Dedifferentiated amniotic fluid mesenchymal stem cell (primary cell): ENCODE results near the gene TXN2.
A peak's percentile ranks its signal among the peaks of the same experiment; 100 is the strongest.
"Not testable (repeated sequence)": the region's sequence is repeated elsewhere in the genome, so short reads cannot be mapped to it uniquely, and the experiment has no call there.

ENCODE experiments used
- DNase-seq: peaks from one replicate; pipeline ENCODE4 v3.0.0-alpha.2; 2016; ENCODE audit errors: extremely low spot score

TXN2 gene

DNA sequence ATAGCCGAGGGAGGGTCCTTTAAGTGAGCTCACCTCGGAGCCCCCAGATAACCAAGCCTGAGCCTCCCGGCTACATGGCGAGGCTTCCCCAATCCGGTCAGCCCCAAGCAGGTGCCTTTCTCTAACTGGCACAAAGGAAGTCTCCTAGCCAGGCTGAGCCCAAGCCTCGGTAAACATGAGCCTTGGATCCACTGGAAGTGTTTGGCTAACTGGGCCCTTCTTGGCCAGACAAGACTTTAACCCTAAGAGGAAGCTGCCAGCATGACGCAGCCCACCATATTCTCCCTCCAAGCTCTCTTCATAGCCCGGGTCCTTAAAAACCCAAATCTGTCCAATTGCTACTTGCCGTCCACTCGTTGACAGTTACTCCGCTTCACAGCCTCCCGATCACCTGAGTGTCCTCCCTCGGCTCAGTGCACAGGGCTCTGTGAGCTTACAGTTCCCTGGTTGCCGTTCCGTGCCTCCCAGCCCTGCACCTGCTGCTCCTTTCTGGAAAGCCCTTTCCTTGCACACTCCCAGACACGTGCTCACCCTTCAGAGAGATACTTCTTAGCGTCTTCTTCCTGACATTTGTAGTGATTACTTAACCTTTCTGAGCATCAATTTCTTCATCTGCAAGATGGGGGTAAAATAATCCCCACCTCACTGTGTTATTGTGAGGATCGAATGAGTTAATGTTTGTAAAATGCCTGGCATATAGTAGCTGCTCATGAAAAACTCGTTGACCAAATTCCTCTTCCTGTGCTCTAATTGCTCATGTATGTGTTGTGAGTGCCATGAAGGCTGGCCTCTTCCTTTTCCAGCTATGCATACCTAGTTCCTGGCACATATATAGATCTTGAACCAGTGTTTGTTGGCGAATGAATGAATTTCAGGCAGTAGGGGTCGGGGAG lies 25.6 kb downstream of the TXN2 start:
- no peak for DNase-seq

DNA sequence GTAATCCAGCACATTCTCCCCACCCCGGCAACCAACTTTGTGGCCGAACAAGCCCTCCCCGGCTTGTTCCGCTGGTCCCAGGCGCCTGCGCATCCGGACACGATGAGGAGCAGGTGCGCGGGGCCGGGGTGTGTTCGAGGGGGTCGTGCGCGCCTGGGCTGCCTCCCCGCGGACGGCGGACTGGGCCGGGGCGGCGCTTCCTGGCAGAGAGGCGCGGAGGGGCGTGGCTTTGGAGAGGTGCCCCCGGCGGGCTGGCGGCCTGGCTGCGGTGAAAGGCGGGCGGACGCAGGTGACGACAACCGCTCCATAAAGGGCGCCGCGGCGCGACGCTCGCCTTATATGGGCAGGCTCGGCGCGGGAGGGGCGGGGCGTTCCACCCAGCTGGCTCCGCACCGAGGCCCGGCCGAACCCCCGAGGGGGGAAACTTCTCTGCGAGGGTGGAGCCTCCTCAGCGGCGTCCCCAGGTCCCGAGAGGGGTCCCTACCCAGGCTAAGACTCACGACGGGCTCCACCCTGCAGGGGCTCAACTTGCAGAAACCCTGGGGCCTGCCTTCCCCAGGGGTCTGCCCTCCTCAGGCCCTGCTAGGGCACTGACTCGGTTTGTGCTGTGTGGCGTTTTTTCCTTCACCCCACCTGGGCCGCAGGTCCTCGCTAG lies 26.4 kb downstream of the TXN2 start:
- peak; percentile 22 for DNase-seq

DNA sequence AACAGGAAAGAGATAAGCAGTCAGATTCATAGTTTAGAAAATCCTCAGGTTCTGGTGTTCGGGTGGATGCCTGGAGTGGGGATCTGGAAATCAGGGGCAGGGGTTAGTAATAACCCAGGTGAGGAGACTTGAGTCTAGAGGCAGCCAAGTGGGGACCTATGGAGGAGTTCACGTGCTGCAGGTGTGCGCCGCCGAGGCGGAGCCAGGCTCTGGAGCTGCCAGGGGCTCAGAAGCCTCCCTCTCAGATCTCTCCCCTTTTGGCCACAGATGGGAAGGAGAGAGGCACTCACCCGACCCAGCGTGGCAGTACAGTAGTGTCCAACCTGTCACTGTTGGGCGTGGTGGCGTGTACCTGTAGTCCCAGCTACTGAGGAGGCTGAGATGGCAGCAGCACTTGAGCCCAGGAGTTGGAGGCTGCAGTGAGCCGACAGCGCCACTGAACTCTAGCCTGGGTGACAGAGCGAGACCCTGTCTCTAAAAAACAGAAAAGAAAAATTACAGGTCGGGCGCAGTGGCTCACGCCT lies 27.5 kb downstream of the TXN2 start:
- no peak for DNase-seq

GRCh38 chr22:36452978-36453607 lies 28.3 kb downstream of the TXN2 start:
- DNase-seq, result not testable (repeated sequence)

- no peak for DNase-seq
These were observed 29.0 kb downstream of the TXN2 start for GRCh38 chr22:36452250-36452977.

DNA sequence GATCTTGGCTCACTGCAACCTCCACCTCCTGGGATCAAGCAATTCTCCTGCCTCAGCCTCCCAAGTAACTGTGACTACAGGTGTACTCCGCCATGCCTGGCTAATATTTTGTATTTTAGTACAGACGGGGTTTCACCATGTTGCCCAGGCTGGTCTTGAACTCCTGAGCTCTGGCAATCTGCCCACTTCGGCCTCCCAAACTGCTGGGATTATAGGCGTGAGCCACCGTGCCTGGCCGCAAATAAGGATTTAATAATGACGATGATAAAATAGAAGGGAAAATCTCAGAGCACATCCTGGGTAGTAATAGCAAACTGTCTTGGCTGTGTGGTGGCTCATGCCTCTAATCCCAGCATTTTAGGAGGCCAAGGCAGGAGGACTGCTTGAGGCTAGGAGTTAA lies 30.5 kb downstream of the TXN2 start:
- not testable (repeated sequence) for DNase-seq

- DNase-seq, result no peak
These were observed 31.8 kb downstream of the TXN2 start for GRCh38 chr22:36449596-36450175.

- DNase-seq, result no peak
These were observed 33.8 kb downstream of the TXN2 start for GRCh38 chr22:36447632-36448031.

GRCh38 chr22:36445158-36445668 lies 36.2 kb downstream of the TXN2 start:
- DNase-seq, result peak; percentile 40

DNA sequence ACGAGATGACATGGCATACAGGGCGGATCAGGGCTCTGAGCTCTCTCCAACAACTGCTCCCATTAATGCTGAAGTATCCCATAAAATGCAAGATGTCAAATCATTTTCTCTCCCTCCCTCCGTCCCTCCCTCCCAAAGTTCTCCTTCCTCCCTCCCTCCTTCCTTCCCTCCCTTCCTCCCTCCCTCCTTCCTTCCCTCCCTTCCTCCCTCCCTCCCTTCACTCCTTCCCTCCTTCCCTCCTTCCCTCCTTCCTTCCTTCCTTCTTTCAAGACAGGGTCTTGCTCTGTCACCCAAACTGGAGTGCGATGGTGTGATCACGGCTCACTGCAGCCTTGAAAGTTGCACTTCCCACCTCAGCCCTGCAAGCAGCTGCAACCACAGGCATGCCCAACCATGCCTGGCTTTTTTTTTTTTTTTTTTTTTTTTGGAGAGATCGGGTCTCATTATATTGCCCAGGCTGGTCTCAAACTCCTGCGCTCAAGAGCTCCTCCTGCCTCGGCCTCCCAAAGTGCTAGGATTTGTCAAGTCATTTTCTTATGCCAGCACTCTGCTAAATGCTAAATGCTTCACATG lies 38.2 kb downstream of the TXN2 start:
- DNase-seq, result no peak

- DNase-seq, result no peak
These were observed 38.8 kb downstream of the TXN2 start for GRCh38 chr22:36442506-36443197.

DNA sequence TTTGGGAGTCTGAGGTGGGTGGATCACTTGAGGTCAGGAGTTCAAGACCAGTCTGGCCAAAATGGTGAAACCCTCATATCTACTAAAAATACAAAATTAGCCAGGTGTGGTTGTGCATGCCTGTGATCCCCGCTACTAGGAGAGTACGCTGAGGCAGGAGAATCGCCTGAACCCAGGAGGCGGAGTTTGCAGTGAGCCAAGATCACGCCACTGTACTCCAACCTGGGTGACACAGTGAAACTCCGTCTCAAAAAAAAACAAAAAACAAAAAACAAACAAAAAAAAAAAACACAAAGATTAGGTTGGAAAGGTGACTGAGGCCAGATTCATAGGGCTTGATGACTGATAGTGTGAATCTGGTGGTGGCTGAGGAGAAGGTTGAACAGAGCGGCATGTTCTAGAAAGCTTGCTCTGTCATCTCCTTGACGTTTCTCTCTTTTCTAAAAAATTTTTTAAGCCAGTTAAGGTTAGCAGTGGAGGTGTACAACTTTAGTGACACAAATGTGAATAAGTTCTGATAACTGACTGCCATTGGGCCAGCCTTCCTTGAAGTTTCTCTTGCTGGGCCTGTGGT lies 40.9 kb downstream of the TXN2 start:
- no peak for DNase-seq

- DNase-seq, result peak; percentile 70
These were observed 41.8 kb downstream of the TXN2 start for GRCh38 chr22:36439481-36440271.

- DNase-seq, result no peak
These were observed 45.7 kb downstream of the TXN2 start for GRCh38 chr22:36435516-36436415.

GRCh38 chr22:36433318-36434231 lies 47.9 kb downstream of the TXN2 start:
- DNase-seq, result no peak

DNA sequence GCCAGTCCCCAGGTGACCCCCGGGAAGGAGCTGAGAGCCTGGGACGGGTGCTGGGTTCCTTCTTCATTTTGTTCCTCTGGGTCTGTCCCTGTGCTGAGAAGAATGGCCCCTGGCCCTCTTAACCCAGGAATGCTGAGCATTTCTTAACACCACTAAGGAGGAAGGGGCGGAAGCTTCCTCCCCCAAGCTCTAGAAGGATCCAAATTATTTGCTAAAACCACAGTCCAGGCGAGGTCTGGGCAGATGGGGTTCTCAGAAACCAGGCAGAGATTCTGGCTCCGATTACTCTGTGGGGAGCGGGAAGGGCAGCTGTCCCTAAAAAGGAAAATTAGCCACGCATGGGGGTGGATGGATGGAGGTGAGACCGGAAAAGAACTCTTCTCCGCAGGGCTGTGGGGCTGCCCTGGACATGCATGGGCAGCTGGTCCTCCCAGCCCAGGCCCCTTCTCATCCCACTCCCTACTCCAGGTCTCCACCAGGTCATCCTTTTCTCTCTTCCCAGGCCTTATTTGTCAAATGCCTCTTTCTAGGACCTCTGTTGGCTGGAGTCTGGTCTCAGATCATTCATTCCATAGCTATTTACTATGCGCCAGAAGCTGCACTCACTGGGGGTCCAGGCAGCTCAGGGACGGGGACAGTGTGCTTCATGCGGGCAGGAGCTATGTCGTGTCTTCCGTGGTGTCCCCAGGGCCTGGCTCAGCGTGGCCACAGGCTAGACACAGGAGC lies 48.7 kb downstream of the TXN2 start:
- DNase-seq, result no peak
